Activated B cell treated with CpG ODN at 0.5 μM for 24 hours (primary cell): ENCODE results near the gene AQP1. TPM values are rescaled to one million over a fixed set of nuclear protein-coding genes. Genes with fewer than 3 reads are reported as not detected.

Experiments used
- ATAC-seq: fragments of 200-7000 bp; cut with Tn5 transposase; one replicate; pipeline ENCODE4 v1.10.0; 2021; ENCODE audit warnings: low read depth, mild to moderate bottlenecking, moderate library complexity
- CTCF ChIA-PET: fragments of 350-600 bp; sonication (Branson Sonifier 250); formaldehyde crosslinking; loops from one replicate; lab custom pipeline; 2021; ENCODE audit warnings: antibody characterized with exemption; lab: Charles Lee
- POLR2A ChIA-PET: fragments of 350-600 bp; sonication (Branson Sonifier 250); formaldehyde crosslinking; loops from one replicate; lab custom pipeline; 2021; ENCODE audit warnings: antibody characterized with exemption; lab: Charles Lee
- DNase-seq: peaks from one replicate; pipeline ENCODE4 v3.0.0; 2022
- H3K27ac Mint-ChIP-seq: one replicate; pipeline ENCODE4 v1.8.0; 2020; ENCODE audit warnings: mixed read lengths
- H3K27me3 Mint-ChIP-seq: one replicate; pipeline ENCODE4 v1.8.0; 2021; ENCODE audit warnings: mixed read lengths
- H3K36me3 Mint-ChIP-seq: one replicate; pipeline ENCODE4 v1.8.0; 2021; ENCODE audit warnings: low read depth, mixed read lengths
- H3K4me1 Mint-ChIP-seq: one replicate; pipeline ENCODE4 v1.8.0; 2021; ENCODE audit warnings: mixed read lengths
- H3K4me3 Mint-ChIP-seq: one replicate; pipeline ENCODE4 v1.8.0; 2020; ENCODE audit warnings: mild to moderate bottlenecking, mixed read lengths
- H3K9me3 Mint-ChIP-seq: one replicate; pipeline ENCODE4 v1.8.0; 2020; ENCODE audit warnings: mixed read lengths
- intact Hi-C: fragments of 100-400 bp; cut with micrococcal nuclease; formaldehyde crosslinking; loops from one replicate; pipeline ENCODE4 v1.15.1; 2024
- total RNA-seq: library from RNA; stranded (reverse); gene quantifications from 2 replicates; pipeline ENCODE4 v1.2.3, GENCODE V29; 2022
- TF ChIP-seq, protein P1 (sequence below): fragments of 200-600 bp; IDR thresholded peaks from one replicate; pipeline ENCODE4 v1.8.0; 2022; ENCODE audit warnings: antibody characterized with exemption, mild to moderate bottlenecking

Gene AQP1
- total RNA-seq, 1 donor from 2014 or later, result 0.44 TPM

DNA sequence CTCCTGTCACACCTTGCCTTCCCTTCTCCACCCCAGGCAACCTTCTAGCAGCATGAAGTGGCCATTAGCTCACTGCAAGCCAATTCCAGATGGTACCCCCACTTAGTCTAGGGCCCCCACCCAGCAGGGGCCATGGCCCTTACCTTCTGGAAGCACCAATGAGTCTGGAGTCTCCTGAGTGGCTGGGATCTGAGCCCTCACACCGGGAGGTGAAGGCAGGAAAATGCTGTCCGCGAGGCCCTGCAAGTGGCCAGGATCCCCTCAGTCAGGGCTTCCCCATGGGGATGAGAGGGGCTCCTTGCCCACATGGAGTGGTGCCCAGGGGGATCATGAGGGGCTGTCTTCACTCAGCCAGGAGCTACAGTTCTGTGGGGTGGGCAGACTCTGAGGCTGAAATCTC, 4.6 kb downstream of the AQP1 start:
- ATAC-seq (no peak), DNase-seq (no peak)
- TF ChIP-seq, protein P1, sequence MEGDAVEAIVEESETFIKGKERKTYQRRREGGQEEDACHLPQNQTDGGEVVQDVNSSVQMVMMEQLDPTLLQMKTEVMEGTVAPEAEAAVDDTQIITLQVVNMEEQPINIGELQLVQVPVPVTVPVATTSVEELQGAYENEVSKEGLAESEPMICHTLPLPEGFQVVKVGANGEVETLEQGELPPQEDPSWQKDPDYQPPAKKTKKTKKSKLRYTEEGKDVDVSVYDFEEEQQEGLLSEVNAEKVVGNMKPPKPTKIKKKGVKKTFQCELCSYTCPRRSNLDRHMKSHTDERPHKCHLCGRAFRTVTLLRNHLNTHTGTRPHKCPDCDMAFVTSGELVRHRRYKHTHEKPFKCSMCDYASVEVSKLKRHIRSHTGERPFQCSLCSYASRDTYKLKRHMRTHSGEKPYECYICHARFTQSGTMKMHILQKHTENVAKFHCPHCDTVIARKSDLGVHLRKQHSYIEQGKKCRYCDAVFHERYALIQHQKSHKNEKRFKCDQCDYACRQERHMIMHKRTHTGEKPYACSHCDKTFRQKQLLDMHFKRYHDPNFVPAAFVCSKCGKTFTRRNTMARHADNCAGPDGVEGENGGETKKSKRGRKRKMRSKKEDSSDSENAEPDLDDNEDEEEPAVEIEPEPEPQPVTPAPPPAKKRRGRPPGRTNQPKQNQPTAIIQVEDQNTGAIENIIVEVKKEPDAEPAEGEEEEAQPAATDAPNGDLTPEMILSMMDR, result no peak
- Mint-ChIP-seq H3K9me3 (no peaks in the 10 kb centered on the region), H3K4me3 (no peak overlapping the region), H3K27ac (no peak overlapping the region), H3K27me3 (peaks cover 6% of the 10 kb centered on the region), H3K4me1 (no peaks in the 10 kb centered on the region), H3K36me3 (no peaks in the 10 kb centered on the region)
- POLR2A ChIA-PET, result no interaction called here
- intact Hi-C loops, result no loop called here
- CTCF ChIA-PET, result no interaction called here

DNA sequence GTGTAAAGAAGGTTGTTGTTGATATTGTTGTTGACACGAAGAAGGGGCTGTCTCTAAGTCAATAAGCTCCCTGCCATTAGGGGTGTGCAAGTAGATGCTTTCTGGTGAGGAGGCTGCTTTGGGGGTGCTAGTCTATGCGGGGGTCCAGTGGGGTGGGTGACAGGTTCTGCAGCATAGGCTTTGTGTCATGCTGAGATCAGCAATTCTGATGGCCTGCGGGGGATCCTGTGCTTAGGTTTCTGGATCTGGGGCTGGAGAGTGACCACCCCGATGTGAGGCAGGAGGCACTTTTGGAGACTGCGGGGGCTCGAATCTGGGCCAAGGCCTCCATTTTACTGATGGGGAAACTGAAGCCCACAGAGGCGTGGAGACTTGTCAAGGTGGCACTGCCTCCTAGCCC, 5.1 kb downstream of the AQP1 start:
- intact Hi-C loops, result no loop called here
- POLR2A ChIA-PET, result no interaction called here
- Mint-ChIP-seq H3K36me3 (no peaks in the 10 kb centered on the region), H3K9me3 (no peaks in the 10 kb centered on the region), H3K4me3 (no peak overlapping the region), H3K27me3 (peaks cover 6% of the 10 kb centered on the region), H3K4me1 (no peaks in the 10 kb centered on the region), H3K27ac (no peak overlapping the region)
- DNase-seq (no peak), ATAC-seq (no peak)
- CTCF ChIA-PET, result no interaction called here
- TF ChIP-seq, protein P1, result no peak

DNA sequence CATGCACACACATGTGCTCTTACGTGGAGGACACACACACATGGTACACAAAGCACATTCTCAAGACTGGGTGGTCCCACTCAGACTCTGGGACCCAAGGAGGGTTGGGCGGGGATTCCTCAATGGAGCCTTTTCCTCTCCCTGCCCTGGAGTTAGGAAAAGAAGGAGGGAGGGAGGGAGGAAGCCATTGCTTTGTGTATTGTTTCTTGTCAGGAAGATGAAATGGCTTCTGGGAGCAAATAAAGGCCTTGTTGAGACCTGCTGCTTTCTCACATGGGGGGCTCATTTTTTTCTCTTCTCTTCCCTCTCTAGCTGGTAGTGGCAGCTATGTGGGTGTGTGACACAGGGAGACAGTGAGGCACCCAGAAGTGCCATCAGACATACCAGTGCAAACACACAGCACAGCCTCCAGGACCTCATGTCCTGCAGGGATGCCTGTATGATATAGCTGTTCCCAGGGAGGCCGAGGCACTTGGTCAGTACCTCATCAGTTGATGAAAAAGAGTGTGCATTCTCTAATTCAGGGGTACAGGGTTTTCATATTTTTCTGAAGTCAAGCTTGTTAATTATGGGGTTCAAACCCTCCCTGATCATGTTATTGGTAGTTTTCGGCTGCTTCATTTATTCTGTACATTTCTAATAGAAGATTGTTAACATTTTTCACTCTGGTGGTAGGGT, 5.7 kb downstream of the AQP1 start:
- CTCF ChIA-PET, result no interaction called here

DNA sequence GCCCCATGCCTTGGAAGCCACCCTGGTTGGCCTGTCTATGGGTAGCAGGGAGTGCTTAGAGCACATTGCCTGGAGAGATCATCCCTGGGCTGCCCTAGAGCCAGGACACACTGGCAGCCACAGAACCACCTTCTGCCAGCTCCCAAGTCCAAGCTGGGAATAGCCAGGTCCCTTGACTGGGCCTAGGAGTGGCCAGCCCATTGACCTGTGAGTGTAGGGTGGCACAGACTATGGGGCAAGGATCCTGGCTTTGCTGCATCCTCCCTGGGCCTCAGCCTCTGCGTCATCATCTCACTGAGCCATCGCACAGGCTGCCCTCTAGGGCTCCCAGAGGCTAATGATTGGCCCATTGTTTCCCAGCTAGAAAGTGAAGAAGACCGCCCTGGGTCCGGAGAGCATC, 7.0 kb downstream of the AQP1 start:
- ChIA-PET CTCF (no interaction called here), POLR2A (no interaction called here)
- no peaks in the 10 kb centered on the region for H3K4me1 Mint-ChIP-seq
- no peak overlapping the region for H3K4me3 Mint-ChIP-seq
- H3K36me3 Mint-ChIP-seq, result no peaks in the 10 kb centered on the region
- peaks cover 3% of the 10 kb centered on the region for H3K27me3 Mint-ChIP-seq
- DNase-seq (no peak), ATAC-seq (no peak)
- intact Hi-C loops, result no loop called here
- H3K9me3 Mint-ChIP-seq, result no peaks in the 10 kb centered on the region
- TF ChIP-seq, protein P1, result no peak
- no peak overlapping the region for H3K27ac Mint-ChIP-seq

More for the DNA sequence above, 5.7 kb downstream of the AQP1 start:
- intact Hi-C loops, result no loop called here
- DNase-seq, result no peak
- no peak overlapping the region for H3K4me3 Mint-ChIP-seq
- TF ChIP-seq, protein P1, result no peak
- peaks cover 6% of the 10 kb centered on the region for H3K27me3 Mint-ChIP-seq
- POLR2A ChIA-PET, result no interaction called here
- H3K4me1 Mint-ChIP-seq, result no peaks in the 10 kb centered on the region
- no peak overlapping the region for H3K27ac Mint-ChIP-seq
- ATAC-seq, result no peak
- H3K36me3 Mint-ChIP-seq, result no peaks in the 10 kb centered on the region
- no peaks in the 10 kb centered on the region for H3K9me3 Mint-ChIP-seq

DNA sequence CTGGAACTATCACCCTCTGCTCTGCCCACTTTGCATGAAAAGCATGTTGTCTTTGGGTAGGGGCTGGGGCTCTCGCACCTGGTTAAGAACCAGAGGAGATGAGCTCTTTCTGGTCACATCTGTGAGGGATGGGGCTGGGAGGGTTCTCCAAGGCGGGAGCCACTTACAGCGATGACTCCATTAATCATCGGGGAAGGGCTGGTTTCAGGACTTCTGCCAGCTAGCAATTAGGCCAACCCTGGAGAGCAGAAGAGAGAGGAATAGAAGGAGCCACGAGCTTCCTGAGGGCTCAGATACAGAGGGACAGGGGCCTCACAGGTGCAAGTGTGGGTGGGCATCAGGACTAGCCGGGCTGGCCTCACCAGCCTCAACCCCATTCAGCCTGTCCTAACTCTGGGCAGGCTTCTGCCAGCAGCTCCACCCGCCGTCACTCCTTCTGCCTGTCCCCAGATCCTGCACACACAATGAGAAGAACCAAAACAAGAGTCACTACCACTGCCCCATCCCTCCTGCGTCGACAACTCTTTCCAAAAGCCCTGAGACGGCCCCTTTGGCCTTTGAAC, 8.4 kb downstream of the AQP1 start:
- Mint-ChIP-seq H3K36me3 (no peaks in the 10 kb centered on the region), H3K9me3 (no peaks in the 10 kb centered on the region), H3K4me1 (no peaks in the 10 kb centered on the region), H3K27me3 (no peaks in the 10 kb centered on the region), H3K4me3 (no peak overlapping the region), H3K27ac (no peak overlapping the region)
- no peak for ATAC-seq
- ChIA-PET POLR2A (no interaction called here), CTCF (no interaction called here)
- no peak for DNase-seq
- intact Hi-C loops, result no loop called here
- TF ChIP-seq, protein P1, result no peak
